Tibial artery (tissue), 4 donors: ENCODE data around the gene GALNT14.

Source experiments
- DNase-seq, 2 donors: peaks; one replicate each; pipeline ENCODE4 v3.0.0-alpha.2; 2019
- H3K27ac ChIP-seq, 2 donors: fragments of 200-600 bp; sonication (generic) in 1 of 2; 1 replicate in 1 of 2; 2 replicates in 1 of 2; pipeline ENCODE4 v1.5.1; 2018 to 2019; ENCODE audit warnings: mild to moderate bottlenecking in 1 of 2
- H3K27me3 ChIP-seq, 2 donors: fragments of 200-600 bp; sonication (generic) in 1 of 2; one replicate each; pipeline versions ENCODE4 v1.5.1 to v1.6.0; 2016 to 2019
- H3K36me3 ChIP-seq, 3 donors: fragments of 200-600 bp; sonication (generic) in 2 of 3; one replicate each; pipeline ENCODE4 v1.5.1; 2016 to 2019; ENCODE audit warnings: mild to moderate bottlenecking in 2 of 3
- H3K4me1 ChIP-seq, 4 donors: fragments of 200-600 bp; sonication (generic) in 2 of 4; 1 replicate in 3 of 4; 2 replicates in 1 of 4; pipeline ENCODE4 v1.5.1; 2016 to 2019
- H3K4me3 ChIP-seq, 2 donors: fragments of 200-600 bp; sonication (generic) in 1 of 2; 1 replicate in 1 of 2; 2 replicates in 1 of 2; pipeline ENCODE4 v1.5.1; 2018 to 2019; ENCODE audit warnings: mild to moderate bottlenecking in 2 of 2
- H3K9me3 ChIP-seq, 3 donors: fragments of 200-600 bp; sonication (generic) in 1 of 3; one replicate each; pipeline ENCODE4 v1.5.1; 2016 to 2019
- intact Hi-C: fragments of 100-400 bp; cut with DNase I; formaldehyde crosslinking; loops from one replicate; pipeline ENCODE4 v1.15.0; 2023; ENCODE audit warnings: low total_unique reads
- TF ChIP-seq, protein P1 (sequence below), 2 experiments: fragments of 200-600 bp in 1 of 2; fragments of 450-650 bp in 1 of 2; IDR thresholded peaks; one replicate each; pipeline ENCODE4 v1.5.1; 2017 to 2019; ENCODE audit warnings: antibody characterized with exemption in 2 of 2, mild to moderate bottlenecking in 1 of 2, moderate library complexity in 1 of 2

The GALNT14 gene

DNA sequence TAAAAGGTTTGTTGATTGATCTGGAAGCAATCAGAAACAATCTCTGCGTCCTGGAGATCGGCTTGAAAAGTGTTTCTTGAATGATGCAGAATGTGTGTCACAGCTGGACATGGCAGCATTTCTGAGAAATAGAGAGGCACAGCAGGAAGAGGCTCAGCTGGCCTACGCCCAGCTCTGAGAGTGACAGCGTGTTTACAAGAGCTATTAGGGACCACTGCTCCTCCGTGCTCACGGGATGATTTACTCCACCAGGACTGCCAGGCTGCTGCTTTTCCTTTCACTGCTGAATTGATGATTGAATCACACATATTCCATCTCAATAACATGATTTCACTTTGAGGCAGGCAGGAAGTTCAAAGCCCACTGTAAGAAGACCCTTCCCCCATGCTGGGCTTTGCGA is 62.8 kb downstream of the GALNT14 start:
- DNase-seq = no peak
- no peaks in the 10 kb centered on the region for H3K4me1 ChIP-seq

DNA sequence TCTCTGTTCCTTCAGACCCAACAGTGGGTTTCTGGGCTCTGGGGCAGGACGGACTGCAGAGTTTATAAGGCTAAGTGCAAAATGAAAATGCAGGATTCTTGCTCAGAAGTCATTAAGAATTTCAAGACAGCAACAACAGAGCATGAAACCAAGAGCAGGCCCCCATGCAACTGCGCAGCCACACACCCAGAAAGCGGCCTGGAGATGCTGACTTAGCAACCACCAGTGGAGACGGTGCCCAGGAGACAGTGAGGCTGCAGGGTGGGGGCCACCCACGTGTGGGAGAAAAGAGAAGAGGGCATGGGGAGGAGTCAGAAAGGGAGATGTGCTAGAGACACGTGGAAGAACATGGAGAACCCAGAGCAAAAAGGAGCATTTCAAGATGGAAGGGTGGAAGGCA is 66.5 kb downstream of the GALNT14 start:
- intact Hi-C loops = loop anchor here (2.0 kb wide), 1 partner anchor 31 kb away; no protein-coding TSS in a partner anchor
- TF ChIP-seq, protein P1, sequence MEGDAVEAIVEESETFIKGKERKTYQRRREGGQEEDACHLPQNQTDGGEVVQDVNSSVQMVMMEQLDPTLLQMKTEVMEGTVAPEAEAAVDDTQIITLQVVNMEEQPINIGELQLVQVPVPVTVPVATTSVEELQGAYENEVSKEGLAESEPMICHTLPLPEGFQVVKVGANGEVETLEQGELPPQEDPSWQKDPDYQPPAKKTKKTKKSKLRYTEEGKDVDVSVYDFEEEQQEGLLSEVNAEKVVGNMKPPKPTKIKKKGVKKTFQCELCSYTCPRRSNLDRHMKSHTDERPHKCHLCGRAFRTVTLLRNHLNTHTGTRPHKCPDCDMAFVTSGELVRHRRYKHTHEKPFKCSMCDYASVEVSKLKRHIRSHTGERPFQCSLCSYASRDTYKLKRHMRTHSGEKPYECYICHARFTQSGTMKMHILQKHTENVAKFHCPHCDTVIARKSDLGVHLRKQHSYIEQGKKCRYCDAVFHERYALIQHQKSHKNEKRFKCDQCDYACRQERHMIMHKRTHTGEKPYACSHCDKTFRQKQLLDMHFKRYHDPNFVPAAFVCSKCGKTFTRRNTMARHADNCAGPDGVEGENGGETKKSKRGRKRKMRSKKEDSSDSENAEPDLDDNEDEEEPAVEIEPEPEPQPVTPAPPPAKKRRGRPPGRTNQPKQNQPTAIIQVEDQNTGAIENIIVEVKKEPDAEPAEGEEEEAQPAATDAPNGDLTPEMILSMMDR (IDR thresholded peaks at IDR 0.05) = no peak

More for the DNA sequence above, 62.8 kb downstream of the GALNT14 start:
- Histone ChIP-seq H3K9me3 (no peaks in the 10 kb centered on the region), H3K36me3 (no peaks in the 10 kb centered on the region), H3K27ac (no peak overlapping the region), H3K4me3 (no peak overlapping the region), H3K27me3 (peaks cover 0 to 2% of the 10 kb centered on the region in 2 donors)
- TF ChIP-seq, protein P1 (IDR thresholded peaks at IDR 0.05) = no peak
- intact Hi-C loops = no loop called here

GRCh38 chr2:31070339-31071125 is 67.7 kb downstream of the GALNT14 start:
- Histone ChIP-seq H3K27ac (no peak overlapping the region), H3K9me3 (no peaks in the 10 kb centered on the region), H3K4me3 (no peak overlapping the region), H3K36me3 (no peaks in the 10 kb centered on the region), H3K4me1 (no peaks in the 10 kb centered on the region), H3K27me3 (peaks cover 0 to 5% of the 10 kb centered on the region in 2 donors)
- intact Hi-C loops = loop anchor here (2.0 kb wide), 1 partner anchor 32 kb away; no protein-coding TSS in a partner anchor
- TF ChIP-seq, protein P1 (IDR thresholded peaks at IDR 0.05) = no peak
- no peak for DNase-seq

More for the DNA sequence above, 66.5 kb downstream of the GALNT14 start:
- DNase-seq = no peak
- Histone ChIP-seq H3K27me3 (peaks cover 0 to 3% of the 10 kb centered on the region in 2 donors), H3K9me3 (no peaks in the 10 kb centered on the region), H3K27ac (no peak overlapping the region), H3K4me1 (no peaks in the 10 kb centered on the region), H3K4me3 (no peak overlapping the region), H3K36me3 (no peaks in the 10 kb centered on the region)

- no peak for DNase-seq
- TF ChIP-seq, protein P1 (IDR thresholded peaks at IDR 0.05) = no peak
- intact Hi-C loops = loop anchor here (2.0 to 10.0 kb wide), 2 partner anchors 33 to 265 kb away; no protein-coding TSS in a partner anchor
These were observed 68.5 kb downstream of the GALNT14 start for GRCh38 chr2:31069643-31070325.

GRCh38 chr2:31067259-31067658 is 71.0 kb downstream of the GALNT14 start:
- peaks cover 0 to 5% of the 10 kb centered on the region in 2 donors for H3K27me3 ChIP-seq
- TF ChIP-seq, protein P1 (IDR thresholded peaks at IDR 0.05) = no peak
- intact Hi-C loops = loop anchor here (10.0 kb wide), 1 partner anchor 268 kb away; no protein-coding TSS in a partner anchor
- H3K4me3 ChIP-seq = no peak overlapping the region
- H3K9me3 ChIP-seq = no peaks in the 10 kb centered on the region
- H3K4me1 ChIP-seq = no peaks in the 10 kb centered on the region
- H3K36me3 ChIP-seq = no peaks in the 10 kb centered on the region
- DNase-seq = no peak
- H3K27ac ChIP-seq = no peak overlapping the region

More at GRCh38 chr2:31069643-31070325, 68.5 kb downstream of the GALNT14 start:
- Histone ChIP-seq H3K9me3 (no peaks in the 10 kb centered on the region), H3K4me1 (no peaks in the 10 kb centered on the region), H3K36me3 (no peaks in the 10 kb centered on the region), H3K27me3 (peaks cover 0 to 5% of the 10 kb centered on the region in 2 donors), H3K27ac (no peak overlapping the region), H3K4me3 (no peak overlapping the region)
